ENCODE measurements around the gene ZGLP1. TPM values are rescaled to one million over a fixed set of nuclear protein-coding genes. Genes with fewer than 3 reads are reported as not detected.

The ZGLP1 gene
- total RNA-seq, 3 donors from 2014 or later (not counting 1 experiment from before 2014, with no cell fraction given): 1.4 to 2.2 (median 1.9) TPM

- no peak overlapping the region for H3K27ac ChIP-seq (ENCODE audit: low read length)
- WGBS (ENCODE audit: insufficient coverage): 21% methylated on average over 58 of the region's 58 CpGs
- Mint-ChIP-seq H3K27ac (peak overlapping the region; percentile 61 to 86), H3K9me3 (no peaks in the 10 kb centered on the region), H3K4me3 (peak overlapping the region; percentile 89), H3K27me3 (ENCODE audit: low read depth in 2 of 2) (peaks cover 7 to 15% of the 10 kb centered on the region in 2 donors), H3K36me3 (no peaks in the 10 kb centered on the region), H3K4me1 (peaks cover 31 to 41% of the 10 kb centered on the region in 2 donors)
- H3K4me1 ChIP-seq (ENCODE audit: control insufficient read depth, insufficient read depth, low read length): peaks cover 53% of the 10 kb centered on the region
- DNase-seq: no peak
- ATAC-seq: no peak
- H3K36me3 ChIP-seq (ENCODE audit: control insufficient read depth, insufficient read depth, low read length): no peaks in the 10 kb centered on the region
- intact Hi-C loops (cut with micrococcal nuclease): no loop called here
- TF ChIP-seq CTCF (IDR thresholded peaks at IDR 0.05): no peak
- peaks cover 30% of the 10 kb centered on the region for H3K27me3 ChIP-seq (ENCODE audit: control insufficient read depth, insufficient read depth, low read length)
- peak overlapping the region; percentile 34 for H3K4me3 ChIP-seq (ENCODE audit: low read length)
- H3K9me3 ChIP-seq (ENCODE audit: control insufficient read depth, insufficient read depth, low read length): no peaks in the 10 kb centered on the region
Observed at GRCh38 chr19:10295847-10296591, 13.6 kb downstream of the ZGLP1 start.

- intact Hi-C loops (cut with micrococcal nuclease): no loop called here
- under 1% methylated on average over 48 of the region's 48 CpGs for WGBS (ENCODE audit: insufficient coverage)
- DNase-seq (peak; percentile 70 to 87), ATAC-seq (peak; percentile 73 to 88 (median 73))
- Mint-ChIP-seq H3K4me1 (peaks cover 37 to 47% of the 10 kb centered on the region in 2 donors), H3K4me3 (peak overlapping the region; percentile 89), H3K27me3 (ENCODE audit: low read depth in 2 of 2) (peaks cover 7 to 19% of the 10 kb centered on the region in 2 donors), H3K27ac (peak overlapping the region; percentile 61 to 86), H3K36me3 (no peaks in the 10 kb centered on the region), H3K9me3 (no peaks in the 10 kb centered on the region)
- Histone ChIP-seq H3K9me3 (ENCODE audit: control insufficient read depth, insufficient read depth, low read length) (no peaks in the 10 kb centered on the region), H3K4me1 (ENCODE audit: control insufficient read depth, insufficient read depth, low read length) (peaks cover 59% of the 10 kb centered on the region), H3K27ac (ENCODE audit: low read length) (no peak overlapping the region), H3K27me3 (ENCODE audit: control insufficient read depth, insufficient read depth, low read length) (peaks cover 37% of the 10 kb centered on the region), H3K4me3 (ENCODE audit: low read length) (peak overlapping the region; percentile 34), H3K36me3 (ENCODE audit: control insufficient read depth, insufficient read depth, low read length) (no peaks in the 10 kb centered on the region)
- TF ChIP-seq CTCF (IDR thresholded peaks at IDR 0.05): no peak
Observed at GRCh38 chr19:10295305-10295846, 14.2 kb downstream of the ZGLP1 start.

- TF ChIP-seq CTCF (IDR thresholded peaks at IDR 0.05): no peak
- peak overlapping the region; percentile 89 for H3K4me3 Mint-ChIP-seq
- Histone ChIP-seq H3K4me1 (ENCODE audit: control insufficient read depth, insufficient read depth, low read length) (peaks cover 69% of the 10 kb centered on the region), H3K27me3 (ENCODE audit: control insufficient read depth, insufficient read depth, low read length) (peaks cover 45% of the 10 kb centered on the region), H3K27ac (ENCODE audit: low read length) (no peak overlapping the region), H3K4me3 (ENCODE audit: low read length) (no peak overlapping the region), H3K9me3 (ENCODE audit: control insufficient read depth, insufficient read depth, low read length) (no peaks in the 10 kb centered on the region), H3K36me3 (ENCODE audit: control insufficient read depth, insufficient read depth, low read length) (no peaks in the 10 kb centered on the region)
- no peak overlapping the region for H3K27ac Mint-ChIP-seq
- no peak for ATAC-seq
- intact Hi-C loops (cut with micrococcal nuclease): loop anchor here (5.0 kb wide), 1 partner anchor 218 kb away; no protein-coding TSS in a partner anchor
- H3K9me3 Mint-ChIP-seq: no peaks in the 10 kb centered on the region
- H3K4me1 Mint-ChIP-seq: peaks cover 41 to 52% of the 10 kb centered on the region in 2 donors
- DNase-seq: no peak
- H3K36me3 Mint-ChIP-seq: no peaks in the 10 kb centered on the region
- WGBS (ENCODE audit: insufficient coverage): 38% methylated on average over 25 of the region's 25 CpGs
- peaks cover 7 to 27% of the 10 kb centered on the region in 2 donors for H3K27me3 Mint-ChIP-seq (ENCODE audit: low read depth in 2 of 2)
Observed at GRCh38 chr19:10294368-10294697, 15.3 kb downstream of the ZGLP1 start.

All from natural killer cell (primary cell).